ENCODE measurements around the gene PRDM2. TPM values are rescaled to one million over a fixed set of nuclear protein-coding genes. Genes with fewer than 3 reads are reported as not detected.

Gene PRDM2
- polyA plus RNA-seq, 1 of the 3 experiments (the other 2 are of a cell fraction) = 7.2 TPM

GRCh38 chr1:13786541-13786940 lies 86.6 kb downstream of the PRDM2 start (continued):
- no peak for TF ChIP-seq TCF12 (IDR thresholded peaks at IDR 0.05)
- no peak for TF ChIP-seq TAF1 (IDR thresholded peaks at IDR 0.05; ENCODE audit: borderline replicate concordance, low read depth, low read length)
- no peak for TF ChIP-seq GATA2 (CRISPR knock-in tag; IDR thresholded peaks at IDR 0.05)
- TF ChIP-seq JUND (IDR thresholded peaks at IDR 0.05) = no peak
- TF ChIP-seq CHD2 (IDR thresholded peaks at IDR 0.05; ENCODE audit: low read length, partially characterized antibody) = no peak
- TF ChIP-seq REST (IDR thresholded peaks at IDR 0.05; ENCODE audit: low read depth, low read length) = no peak
- no peak for TF ChIP-seq FOXJ3 (CRISPR knock-in tag; IDR thresholded peaks at IDR 0.05)

GRCh38 chr1:13788795-13789194 lies 88.8 kb downstream of the PRDM2 start:
- CTCF ChIA-PET = interaction anchor here (0.9 to 1.0 kb wide), 2 partner anchors 13 to 63 kb away, joined by 3 read pairs; no protein-coding TSS in a partner anchor
- Histone ChIP-seq H4K20me1 (ENCODE audit: insufficient read depth) (peaks cover 47% of the 10 kb centered on the region), H3K4me1 (ENCODE audit: control insufficient read depth in 1 of 2, insufficient read depth in 2 of 2, low read depth in 1 of 2, low read length in 1 of 2) (peaks cover 0 to 2% of the 10 kb centered on the region in 2 experiments; a peak in 1 of 4 replicates), H3K9ac (no peak overlapping the region), H3K4me3 (ENCODE audit: low read depth in 2 of 2, low read length in 1 of 2) (no peak overlapping the region), H3K36me3 (replicated peaks in 1 of 2; ENCODE audit: control insufficient read depth in 1 of 2, insufficient read depth in 2 of 2, low read length in 1 of 2) (peaks cover 19 to 37% of the 10 kb centered on the region in 2 experiments), H3K27ac (ENCODE audit: low read depth in 2 of 2, low read length in 1 of 2) (no peak overlapping the region), H3F3A (replicated peaks; ENCODE audit: insufficient read depth) (no peaks in the 10 kb centered on the region), H3K9me2 (no peaks in the 10 kb centered on the region), H3K79me2 (ENCODE audit: insufficient read depth) (peaks cover 63% of the 10 kb centered on the region), H3K4me2 (no peak overlapping the region), H2AFZ (ENCODE audit: low read depth) (no peak overlapping the region), H3K9me3 (no peaks in the 10 kb centered on the region), H3K27me3 (ENCODE audit: insufficient read depth) (no peaks in the 10 kb centered on the region)
- TF ChIP-seq JUND (IDR thresholded peaks at IDR 0.05) (no peak), ELF1 (IDR thresholded peaks at IDR 0.05) (no peak), NRF1 (IDR thresholded peaks at IDR 0.05; ENCODE audit: low read depth, low read length) (no peak), SIN3A (IDR thresholded peaks at IDR 0.05; ENCODE audit: borderline replicate concordance, low read depth, low read length) (no peak), RFX5 (IDR thresholded peaks at IDR 0.05; ENCODE audit: low read length) (no peak), TAF1 (IDR thresholded peaks at IDR 0.05; ENCODE audit: borderline replicate concordance, low read depth, low read length) (no peak), MEF2A (IDR thresholded peaks at IDR 0.05; ENCODE audit: borderline replicate concordance, low read depth) (no peak), TEAD4 (IDR thresholded peaks at IDR 0.05; ENCODE audit: borderline replicate concordance, insufficient read depth) (no peak), SMC3 (IDR thresholded peaks at IDR 0.05; ENCODE audit: low read depth, low read length) (no peak), MXI1 (IDR thresholded peaks at IDR 0.05; ENCODE audit: low read depth, low read length) (no peak), REST (IDR thresholded peaks at IDR 0.05; ENCODE audit: low read depth, low read length) (no peak), EZH2phosphoT487 (IDR thresholded peaks at IDR 0.05; ENCODE audit: borderline replicate concordance, low read depth) (no peak), CHD2 (IDR thresholded peaks at IDR 0.05; ENCODE audit: low read length, partially characterized antibody) (no peak), RCOR1 (IDR thresholded peaks at IDR 0.05; ENCODE audit: low read length) (no peak), NFIC (IDR thresholded peaks at IDR 0.05; ENCODE audit: borderline replicate concordance) (no peak)
- TF ChIP-seq, protein P1, sequence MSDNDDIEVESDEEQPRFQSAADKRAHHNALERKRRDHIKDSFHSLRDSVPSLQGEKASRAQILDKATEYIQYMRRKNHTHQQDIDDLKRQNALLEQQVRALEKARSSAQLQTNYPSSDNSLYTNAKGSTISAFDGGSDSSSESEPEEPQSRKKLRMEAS (IDR thresholded peaks at IDR 0.05; ENCODE audit: low read depth) = no peak
- TF ChIP-seq, protein P2, sequence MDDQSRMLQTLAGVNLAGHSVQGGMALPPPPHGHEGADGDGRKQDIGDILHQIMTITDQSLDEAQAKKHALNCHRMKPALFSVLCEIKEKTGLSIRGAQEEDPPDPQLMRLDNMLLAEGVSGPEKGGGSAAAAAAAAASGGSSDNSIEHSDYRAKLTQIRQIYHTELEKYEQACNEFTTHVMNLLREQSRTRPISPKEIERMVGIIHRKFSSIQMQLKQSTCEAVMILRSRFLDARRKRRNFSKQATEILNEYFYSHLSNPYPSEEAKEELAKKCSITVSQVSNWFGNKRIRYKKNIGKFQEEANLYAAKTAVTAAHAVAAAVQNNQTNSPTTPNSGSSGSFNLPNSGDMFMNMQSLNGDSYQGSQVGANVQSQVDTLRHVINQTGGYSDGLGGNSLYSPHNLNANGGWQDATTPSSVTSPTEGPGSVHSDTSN (IDR thresholded peaks at IDR 0.05) = no peak
- WGBS (ENCODE audit: low lambda C conversion rate) = 100% methylated on average over 5 of the region's 6 CpGs
- POLR2A ChIA-PET = no interaction called here
- no peak for DNase-seq
